Measurements from ENCODE around the gene C6orf132. TPM values are rescaled to one million over a fixed set of nuclear protein-coding genes. Genes with fewer than 3 reads are reported as not detected.
A peak's percentile ranks its signal among the peaks of the same experiment; 100 is the strongest.

The C6orf132 gene
- total and polyA plus RNA-seq, 2 experiments from 2014 or later, result 22.2 to 40.9 TPM

DNA sequence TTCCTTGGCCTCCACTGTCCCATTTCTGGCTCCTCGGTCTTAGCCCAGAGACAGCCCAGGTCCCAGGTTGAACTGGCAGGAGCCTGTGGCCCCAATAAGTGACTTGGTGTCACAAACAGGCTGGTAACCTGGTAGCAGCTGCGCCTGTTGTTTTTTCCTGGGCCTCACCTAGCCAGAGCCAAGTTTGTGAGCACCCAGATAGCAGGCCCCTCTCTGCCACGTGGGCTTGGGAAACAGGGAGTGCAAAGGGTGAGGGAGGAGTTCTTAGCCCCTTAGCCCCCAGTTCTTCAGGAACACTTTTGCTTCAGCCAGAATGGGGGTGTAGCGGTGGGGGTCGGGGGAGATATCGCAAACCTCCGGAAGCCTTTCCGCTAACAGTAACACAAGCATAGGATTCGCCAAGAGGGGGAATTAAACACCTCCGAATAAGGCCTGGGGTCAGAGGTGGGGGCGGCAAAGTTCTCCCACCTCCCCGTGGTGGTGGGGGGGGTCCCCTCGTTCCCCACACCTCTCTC lies 760 bp downstream of the C6orf132 start:
- peaks cover 41% of the 10 kb centered on the region for H3F3A ChIP-seq (replicated peaks; ENCODE audit: low read depth)
- H3K4me3 Mint-ChIP-seq, result peak overlapping the region; percentile 76
- TF ChIP-seq EZH2 (IDR thresholded peaks at IDR 0.05; ENCODE audit: low read depth, unreplicated experiment) (no peak), NANOG (IDR thresholded peaks at IDR 0.05; ENCODE audit: borderline replicate concordance) (no peak), EZH2phosphoT487 (IDR thresholded peaks at IDR 0.05; ENCODE audit: unreplicated experiment) (no peak), ZNF114 (CRISPR knock-in tag; IDR thresholded peaks at IDR 0.05) (no peak)
- TF ChIP-seq, protein P1, sequence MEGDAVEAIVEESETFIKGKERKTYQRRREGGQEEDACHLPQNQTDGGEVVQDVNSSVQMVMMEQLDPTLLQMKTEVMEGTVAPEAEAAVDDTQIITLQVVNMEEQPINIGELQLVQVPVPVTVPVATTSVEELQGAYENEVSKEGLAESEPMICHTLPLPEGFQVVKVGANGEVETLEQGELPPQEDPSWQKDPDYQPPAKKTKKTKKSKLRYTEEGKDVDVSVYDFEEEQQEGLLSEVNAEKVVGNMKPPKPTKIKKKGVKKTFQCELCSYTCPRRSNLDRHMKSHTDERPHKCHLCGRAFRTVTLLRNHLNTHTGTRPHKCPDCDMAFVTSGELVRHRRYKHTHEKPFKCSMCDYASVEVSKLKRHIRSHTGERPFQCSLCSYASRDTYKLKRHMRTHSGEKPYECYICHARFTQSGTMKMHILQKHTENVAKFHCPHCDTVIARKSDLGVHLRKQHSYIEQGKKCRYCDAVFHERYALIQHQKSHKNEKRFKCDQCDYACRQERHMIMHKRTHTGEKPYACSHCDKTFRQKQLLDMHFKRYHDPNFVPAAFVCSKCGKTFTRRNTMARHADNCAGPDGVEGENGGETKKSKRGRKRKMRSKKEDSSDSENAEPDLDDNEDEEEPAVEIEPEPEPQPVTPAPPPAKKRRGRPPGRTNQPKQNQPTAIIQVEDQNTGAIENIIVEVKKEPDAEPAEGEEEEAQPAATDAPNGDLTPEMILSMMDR (conservative IDR thresholded peaks at IDR 0.05; ENCODE audit: low read depth in 2 of 2), result no peak
- H3K27ac Mint-ChIP-seq, result no peak overlapping the region
- H3K36me3 Mint-ChIP-seq (ENCODE audit: low read depth), result peaks cover 11% of the 10 kb centered on the region; the same call in 2 of the 3 replicates
- peaks cover 55% of the 10 kb centered on the region for H3K79me2 ChIP-seq (replicated peaks; ENCODE audit: insufficient read depth)
- peaks cover 45% of the 10 kb centered on the region for H3K4me1 ChIP-seq (ENCODE audit: insufficient read depth)
- no peaks in the 10 kb centered on the region for H3K27me3 ChIP-seq (ENCODE audit: insufficient read depth)
- H3K27me3 Mint-ChIP-seq (ENCODE audit: insufficient read depth, low read depth, poor library complexity), result peaks cover 28% of the 10 kb centered on the region
- peaks cover 26% of the 10 kb centered on the region for H4K20me1 ChIP-seq (replicated peaks; ENCODE audit: insufficient read depth)
- H3K4me3 ChIP-seq, result peak overlapping the region; percentile 99
- H3K4me1 Mint-ChIP-seq, result peaks cover 52% of the 10 kb centered on the region
- no peak overlapping the region for H3K27ac ChIP-seq (ENCODE audit: low read depth)
- no peaks in the 10 kb centered on the region for H3K9me3 Mint-ChIP-seq
- DNase-seq (ENCODE audit: low spot score) (no peak), ATAC-seq (no peak)
- H2AFZ ChIP-seq, result no peak overlapping the region
- H3K9me2 ChIP-seq (ENCODE audit: insufficient read depth), result no peaks in the 10 kb centered on the region
- peak overlapping the region; percentile 99 for H3K4me2 ChIP-seq
- peaks cover 8% of the 10 kb centered on the region; the same call in 1 of the 2 replicates for H3K36me3 ChIP-seq (ENCODE audit: insufficient read depth)

DNA sequence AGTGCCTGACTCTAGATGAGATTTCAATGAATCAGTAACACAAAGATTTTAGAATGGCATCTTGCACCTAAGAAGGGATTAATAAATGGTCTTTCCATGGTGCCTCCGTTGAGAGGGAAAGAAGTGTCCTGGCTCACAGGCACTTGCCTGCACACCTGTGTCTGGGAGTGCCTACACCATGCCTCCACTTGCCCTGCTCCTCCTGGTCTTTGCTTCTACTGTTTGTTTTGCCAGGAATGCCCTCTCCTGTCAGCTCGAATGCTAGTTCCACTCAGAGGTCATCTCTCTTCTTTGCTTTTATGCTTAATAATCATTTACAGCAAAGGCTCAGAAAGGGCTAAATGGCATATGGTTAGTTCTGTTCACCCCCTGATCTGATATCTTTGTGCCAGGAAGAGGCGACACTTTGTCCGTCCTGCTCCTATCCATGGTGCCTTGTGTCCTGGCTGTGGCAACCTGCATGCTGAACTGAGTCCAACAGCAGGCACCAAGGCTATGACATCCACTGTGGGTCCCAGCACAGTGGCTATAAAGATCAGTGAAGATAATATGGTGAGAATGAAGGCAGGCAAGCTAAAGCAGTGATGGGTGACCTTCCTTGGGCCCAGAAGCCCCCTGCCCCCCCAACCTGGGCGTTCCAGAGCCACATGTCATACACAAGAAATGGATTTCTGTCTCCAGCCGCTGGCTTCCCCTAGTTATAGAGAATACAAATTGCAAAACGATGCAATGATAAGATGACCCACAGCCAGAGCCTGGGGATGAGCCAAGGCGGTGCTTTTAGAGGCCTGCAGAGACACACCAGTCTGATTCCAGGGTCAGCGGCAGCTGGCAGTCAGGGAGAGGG lies 1.4 kb downstream of the C6orf132 start:
- peaks cover 8% of the 10 kb centered on the region; the same call in 1 of the 2 replicates for H3K36me3 ChIP-seq (ENCODE audit: insufficient read depth)
- H3F3A ChIP-seq (replicated peaks; ENCODE audit: low read depth), result peaks cover 41% of the 10 kb centered on the region
- DNase-seq (ENCODE audit: low spot score), result no peak
- Mint-ChIP-seq H3K27me3 (ENCODE audit: insufficient read depth, low read depth, poor library complexity) (peaks cover 31% of the 10 kb centered on the region), H3K4me3 (peak overlapping the region; percentile 76), H3K4me1 (peaks cover 58% of the 10 kb centered on the region), H3K27ac (peak overlapping the region; percentile 36; the same call in 1 of the 2 replicates), H3K9me3 (no peaks in the 10 kb centered on the region), H3K36me3 (ENCODE audit: low read depth) (peaks cover 11% of the 10 kb centered on the region; the same call in 2 of the 3 replicates)
- peak overlapping the region; percentile 99 for H3K4me3 ChIP-seq
- no peak for TF ChIP-seq STAT1 (IDR thresholded peaks at IDR 0.05; ENCODE audit: unreplicated experiment)
- TF ChIP-seq EZH2 (IDR thresholded peaks at IDR 0.05; ENCODE audit: low read depth, unreplicated experiment), result no peak
- TF ChIP-seq, protein P1 (conservative IDR thresholded peaks at IDR 0.05; ENCODE audit: low read depth in 2 of 2), result no peak
- no peak for TF ChIP-seq CREB1 (CRISPR knock-in tag; IDR thresholded peaks at IDR 0.05; ENCODE audit: low read depth)
- TF ChIP-seq ZNF114 (CRISPR knock-in tag; IDR thresholded peaks at IDR 0.05), result no peak
- TF ChIP-seq, protein P2, sequence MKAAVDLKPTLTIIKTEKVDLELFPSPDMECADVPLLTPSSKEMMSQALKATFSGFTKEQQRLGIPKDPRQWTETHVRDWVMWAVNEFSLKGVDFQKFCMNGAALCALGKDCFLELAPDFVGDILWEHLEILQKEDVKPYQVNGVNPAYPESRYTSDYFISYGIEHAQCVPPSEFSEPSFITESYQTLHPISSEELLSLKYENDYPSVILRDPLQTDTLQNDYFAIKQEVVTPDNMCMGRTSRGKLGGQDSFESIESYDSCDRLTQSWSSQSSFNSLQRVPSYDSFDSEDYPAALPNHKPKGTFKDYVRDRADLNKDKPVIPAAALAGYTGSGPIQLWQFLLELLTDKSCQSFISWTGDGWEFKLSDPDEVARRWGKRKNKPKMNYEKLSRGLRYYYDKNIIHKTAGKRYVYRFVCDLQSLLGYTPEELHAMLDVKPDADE (IDR thresholded peaks at IDR 0.05), result no peak
- TF ChIP-seq NANOG (IDR thresholded peaks at IDR 0.05; ENCODE audit: borderline replicate concordance), result no peak
- no peak for TF ChIP-seq POLR2AphosphoS5 (IDR thresholded peaks at IDR 0.05; ENCODE audit: low read depth)
- no peak for TF ChIP-seq ZNF331 (CRISPR knock-in tag; IDR thresholded peaks at IDR 0.05; ENCODE audit: low read depth)
- TF ChIP-seq JUNB (IDR thresholded peaks at IDR 0.05; ENCODE audit: unreplicated experiment), result no peak
- TF ChIP-seq EZH2phosphoT487 (IDR thresholded peaks at IDR 0.05; ENCODE audit: unreplicated experiment), result no peak
- H2AFZ ChIP-seq, result no peak overlapping the region
- H3K79me2 ChIP-seq (replicated peaks; ENCODE audit: insufficient read depth), result peaks cover 60% of the 10 kb centered on the region
- no peak for ATAC-seq
- peak overlapping the region; percentile 99 for H3K4me2 ChIP-seq
- H3K9me2 ChIP-seq (ENCODE audit: insufficient read depth), result no peaks in the 10 kb centered on the region
- peaks cover 26% of the 10 kb centered on the region for H4K20me1 ChIP-seq (replicated peaks; ENCODE audit: insufficient read depth)
- peaks cover 52% of the 10 kb centered on the region for H3K4me1 ChIP-seq (ENCODE audit: insufficient read depth)
- H3K27me3 ChIP-seq (ENCODE audit: insufficient read depth), result no peaks in the 10 kb centered on the region
- H3K27ac ChIP-seq (ENCODE audit: low read depth), result no peak overlapping the region
